GM19455 (cell line): ENCODE results near the gene TRMT11.
"Not testable (repeated sequence)": the region's sequence is repeated elsewhere in the genome, so short reads cannot be mapped to it uniquely, and the experiment has no call there.

Source experiments
- ATAC-seq: cut with Tn5 transposase; IDR thresholded peaks from one replicate; pipeline ENCODE4 v1.9.1; 2021; ENCODE audit not compliant: unreplicated experiment

TRMT11 gene

GRCh38 chr6:125956506-125957390 is 29.6 kb upstream of the TRMT11 start, which contains the start of gene HINT3:
Gene HINT3, plus strand, starts transcription at chr6:125956770. Its CDS starts 208 bp downstream, at chr6:125956978.
- ATAC-seq, result peak; percentile 93

GRCh38 chr6:125957391-125957693 is 29.0 kb upstream of the TRMT11 start:
- no peak for ATAC-seq

GRCh38 chr6:125957845-125958244 is 28.5 kb upstream of the TRMT11 start:
- no peak for ATAC-seq

- ATAC-seq, result no peak
Observed at GRCh38 chr6:125959041-125959440, 27.3 kb upstream of the TRMT11 start.

- ATAC-seq, result no peak
Observed at GRCh38 chr6:125961117-125961516, 25.2 kb upstream of the TRMT11 start.

- no peak for ATAC-seq
Observed at GRCh38 chr6:125962900-125963497, 23.3 kb upstream of the TRMT11 start.

- no peak for ATAC-seq
Observed at GRCh38 chr6:125963817-125964216, 22.5 kb upstream of the TRMT11 start.

- no peak for ATAC-seq
Observed at GRCh38 chr6:125966569-125966968, 19.8 kb upstream of the TRMT11 start.

GRCh38 chr6:125968493-125968892 is 17.8 kb upstream of the TRMT11 start:
- ATAC-seq, result no peak

GRCh38 chr6:125970760-125971159 is 15.6 kb upstream of the TRMT11 start:
- no peak for ATAC-seq

- ATAC-seq, result not testable (repeated sequence)
Observed at GRCh38 chr6:125972478-125972877, 13.9 kb upstream of the TRMT11 start.

GRCh38 chr6:125974214-125974866 is 12.0 kb upstream of the TRMT11 start:
- ATAC-seq, result peak; percentile 76

GRCh38 chr6:125979101-125979500 is 7.2 kb upstream of the TRMT11 start:
- ATAC-seq, result no peak

GRCh38 chr6:125981571-125982185 is 4.7 kb upstream of the TRMT11 start:
- ATAC-seq, result no peak

- ATAC-seq, result no peak
Observed at GRCh38 chr6:125983246-125983945, 2.9 kb upstream of the TRMT11 start.

- ATAC-seq, result no peak
Observed at GRCh38 chr6:125984311-125984710, 2.0 kb upstream of the TRMT11 start.

- ATAC-seq, result no peak
Observed at GRCh38 chr6:125985522-125985921, 818 bp upstream of the TRMT11 start.

- no peak for ATAC-seq
Observed at GRCh38 chr6:125985979-125986300, 400 bp upstream of the TRMT11 start.

- ATAC-seq, result peak; percentile 37
Observed at GRCh38 chr6:125987026-125987617, 782 bp downstream of the TRMT11 start.

- ATAC-seq, result no peak
Observed at GRCh38 chr6:125988280-125988679, 1.9 kb downstream of the TRMT11 start.

GRCh38 chr6:125989631-125990030 is 3.3 kb downstream of the TRMT11 start:
- ATAC-seq, result no peak
